Lower leg skin (tissue), 3 donors: ENCODE measurements around the gene ZDHHC22.

Source experiments
- CTCF ChIP-seq, 3 donors: fragments of 450-650 bp; IDR thresholded peaks; one replicate each; pipeline ENCODE4 v1.5.1; 2016; ENCODE audit warnings: antibody characterized with exemption in 3 of 3, mild to moderate bottlenecking in 3 of 3, moderate library complexity in 2 of 3
- POLR2A ChIP-seq, 2 donors: fragments of 450-650 bp; IDR thresholded peaks; one replicate each; pipeline ENCODE4 v1.6.1; 2016 to 2017; ENCODE audit warnings: antibody characterized with exemption in 2 of 2, mild to moderate bottlenecking in 1 of 2, moderate library complexity in 1 of 2

- TF ChIP-seq CTCF (IDR thresholded peaks at IDR 0.05) (no peak), POLR2A (IDR thresholded peaks at IDR 0.05) (no peak)
Measured at GRCh38 chr14:77087631-77088030, 54.0 kb downstream of the ZDHHC22 start.
